ENCODE results near the gene F2RL1.

DNA sequence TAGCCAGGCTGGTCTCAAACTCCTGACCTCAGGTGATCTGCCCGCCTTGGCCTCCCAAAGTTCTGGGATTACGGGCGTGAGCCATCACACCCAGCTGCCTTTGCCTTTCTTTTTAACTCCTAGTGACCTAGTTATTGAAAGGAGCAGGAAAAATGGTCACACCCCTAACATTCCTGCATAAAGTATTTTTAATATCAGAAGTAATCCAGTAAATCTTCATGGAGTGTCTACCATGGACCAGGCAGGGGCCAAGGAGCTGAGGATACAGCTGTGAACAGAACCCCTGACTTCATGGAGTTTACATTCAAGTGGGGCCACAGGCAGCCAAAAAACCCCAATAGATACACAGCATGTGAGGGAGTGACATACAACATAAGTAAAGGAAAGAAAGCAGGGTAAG is 18.3 kb upstream of the F2RL1 start:
- TF ChIP-seq, protein P1, sequence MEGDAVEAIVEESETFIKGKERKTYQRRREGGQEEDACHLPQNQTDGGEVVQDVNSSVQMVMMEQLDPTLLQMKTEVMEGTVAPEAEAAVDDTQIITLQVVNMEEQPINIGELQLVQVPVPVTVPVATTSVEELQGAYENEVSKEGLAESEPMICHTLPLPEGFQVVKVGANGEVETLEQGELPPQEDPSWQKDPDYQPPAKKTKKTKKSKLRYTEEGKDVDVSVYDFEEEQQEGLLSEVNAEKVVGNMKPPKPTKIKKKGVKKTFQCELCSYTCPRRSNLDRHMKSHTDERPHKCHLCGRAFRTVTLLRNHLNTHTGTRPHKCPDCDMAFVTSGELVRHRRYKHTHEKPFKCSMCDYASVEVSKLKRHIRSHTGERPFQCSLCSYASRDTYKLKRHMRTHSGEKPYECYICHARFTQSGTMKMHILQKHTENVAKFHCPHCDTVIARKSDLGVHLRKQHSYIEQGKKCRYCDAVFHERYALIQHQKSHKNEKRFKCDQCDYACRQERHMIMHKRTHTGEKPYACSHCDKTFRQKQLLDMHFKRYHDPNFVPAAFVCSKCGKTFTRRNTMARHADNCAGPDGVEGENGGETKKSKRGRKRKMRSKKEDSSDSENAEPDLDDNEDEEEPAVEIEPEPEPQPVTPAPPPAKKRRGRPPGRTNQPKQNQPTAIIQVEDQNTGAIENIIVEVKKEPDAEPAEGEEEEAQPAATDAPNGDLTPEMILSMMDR (IDR thresholded peaks at IDR 0.05; ENCODE audit: poor library complexity) = no peak
- TF ChIP-seq EZH2 (IDR thresholded peaks at IDR 0.05; ENCODE audit: borderline replicate concordance) = no peak

All from hepatocyte (in vitro differentiated cells).